Naive B cell (primary cell): ENCODE data around the gene PLEKHA6. TPM values are rescaled to one million over a fixed set of nuclear protein-coding genes. Genes with fewer than 3 reads are reported as not detected.

Experiments
- ATAC-seq, 2 donors: fragments of 150-1000 bp; cut with Tn5 transposase; 2 replicates each; pipeline ENCODE4 v1.10.0; 2021; ENCODE audit warnings: low read depth in 2 of 2, mild to moderate bottlenecking in 2 of 2, moderate library complexity in 2 of 2
- DNase-seq: peaks from one replicate; pipeline ENCODE4 v3.0.0; 2022
- H3K27ac Mint-ChIP-seq, 6 donors: one replicate each; pipeline ENCODE4 v1.8.0; 2020 to 2022; ENCODE audit warnings: mild to moderate bottlenecking in 6 of 6, mixed read lengths in 6 of 6, moderate library complexity in 5 of 6, inconsistent platforms in 2 of 6
- H3K27me3 Mint-ChIP-seq, 3 donors: one replicate each; pipeline ENCODE4 v1.8.0; 2021 to 2022; ENCODE audit warnings: mixed read lengths in 3 of 3, mild to moderate bottlenecking in 1 of 3
- H3K36me3 Mint-ChIP-seq, 2 donors: one replicate each; pipeline ENCODE4 v1.8.0; 2020 to 2022; ENCODE audit warnings: mixed read lengths in 2 of 2, inconsistent platforms in 1 of 2, mild to moderate bottlenecking in 1 of 2
- H3K4me1 Mint-ChIP-seq, 3 donors: one replicate each; pipeline ENCODE4 v1.8.0; 2020 to 2022; ENCODE audit warnings: mixed read lengths in 3 of 3, inconsistent platforms in 1 of 3, mild to moderate bottlenecking in 1 of 3, moderate library complexity in 1 of 3
- H3K4me3 Mint-ChIP-seq, 8 donors: one replicate each; pipeline ENCODE4 v1.8.0; 2020 to 2022; ENCODE audit warnings: mild to moderate bottlenecking in 8 of 8, mixed read lengths in 8 of 8, moderate library complexity in 8 of 8, inconsistent platforms in 2 of 8
- H3K9me3 Mint-ChIP-seq, 7 donors: one replicate each; pipeline ENCODE4 v1.8.0; 2020 to 2022; ENCODE audit warnings: mixed read lengths in 7 of 7, mild to moderate bottlenecking in 5 of 7, inconsistent platforms in 2 of 7, moderate library complexity in 1 of 7
- polyA plus RNA-seq, 6 donors: library from polyadenylated mRNA; unstranded; fragments of 300-500 nt; fragmentation: Illumina TruSeq; gene quantifications; one replicate each; pipeline ENCODE4 v1.2.3, GENCODE V29; 2021; ENCODE audit warnings: low read depth in 6 of 6

Gene PLEKHA6
- polyA plus RNA-seq, 6 donors from 2014 or later = 0.09 TPM; not detected in 5

DNA sequence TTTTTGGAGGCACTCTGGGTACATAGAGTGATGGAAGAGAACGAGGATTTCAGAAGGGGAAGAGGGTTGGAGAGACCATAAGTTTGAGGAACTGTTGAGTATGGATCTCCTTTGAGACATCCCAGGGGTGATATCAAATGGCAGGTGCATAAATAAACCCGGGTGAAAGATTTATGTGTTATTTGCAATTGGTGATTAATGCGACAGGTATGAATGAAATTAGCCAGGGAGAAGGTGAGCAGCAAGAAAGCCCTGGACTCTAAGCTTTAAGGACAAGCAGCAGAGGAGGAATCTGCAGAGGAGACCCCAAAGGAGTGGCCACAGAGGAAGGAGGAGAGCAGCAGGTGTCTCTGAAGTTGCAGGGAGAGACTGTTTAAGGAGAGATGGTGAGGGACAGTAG, 184.8 kb downstream of the PLEKHA6 start:
- peaks cover 0 to 12% of the 10 kb centered on the region in 2 donors for H3K36me3 Mint-ChIP-seq
- no peaks in the 10 kb centered on the region for H3K4me1 Mint-ChIP-seq
- ATAC-seq = no peak
- H3K4me3 Mint-ChIP-seq = no peak overlapping the region
- no peak for DNase-seq
- peaks cover 5 to 13% (median 8%) of the 10 kb centered on the region in 3 donors for H3K27me3 Mint-ChIP-seq
- H3K9me3 Mint-ChIP-seq = peaks cover 3 to 40% (median 26%) of the 10 kb centered on the region in 7 donors
- H3K27ac Mint-ChIP-seq = no peak overlapping the region

DNA sequence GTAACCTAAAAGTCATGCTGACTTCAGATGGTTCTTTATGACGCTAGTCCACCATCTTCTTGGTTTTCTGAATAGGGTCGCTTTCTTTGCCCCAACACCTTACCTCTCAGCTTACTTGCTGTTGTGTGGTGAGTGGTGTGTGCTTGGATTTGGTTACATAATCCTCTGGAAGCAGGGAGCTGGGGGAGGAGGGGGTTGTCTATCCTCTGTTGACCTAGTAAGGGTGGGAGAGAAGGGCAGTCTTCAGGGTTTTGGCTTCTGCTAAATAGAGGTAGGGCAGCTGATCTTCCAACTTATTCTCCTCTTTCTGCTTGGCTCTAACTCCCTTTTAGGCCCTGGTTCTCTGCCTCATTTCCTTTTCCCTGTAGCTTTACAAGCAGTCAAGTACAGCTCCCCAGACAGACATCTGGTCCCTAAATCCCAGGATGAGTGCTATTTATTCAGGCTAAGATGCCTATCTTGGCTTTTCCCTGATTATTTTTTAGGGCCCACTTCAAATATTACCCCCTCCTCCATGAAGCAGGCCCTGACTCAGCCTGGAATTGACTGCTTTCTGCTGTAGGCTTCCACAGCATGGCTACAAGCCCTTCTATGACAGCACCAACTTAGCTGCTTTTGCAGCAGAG, 187.2 kb downstream of the PLEKHA6 start:
- H3K9me3 Mint-ChIP-seq = peaks cover 3 to 57% (median 46%) of the 10 kb centered on the region in 7 donors
- H3K27ac Mint-ChIP-seq = no peak overlapping the region
- ATAC-seq = no peak

DNA sequence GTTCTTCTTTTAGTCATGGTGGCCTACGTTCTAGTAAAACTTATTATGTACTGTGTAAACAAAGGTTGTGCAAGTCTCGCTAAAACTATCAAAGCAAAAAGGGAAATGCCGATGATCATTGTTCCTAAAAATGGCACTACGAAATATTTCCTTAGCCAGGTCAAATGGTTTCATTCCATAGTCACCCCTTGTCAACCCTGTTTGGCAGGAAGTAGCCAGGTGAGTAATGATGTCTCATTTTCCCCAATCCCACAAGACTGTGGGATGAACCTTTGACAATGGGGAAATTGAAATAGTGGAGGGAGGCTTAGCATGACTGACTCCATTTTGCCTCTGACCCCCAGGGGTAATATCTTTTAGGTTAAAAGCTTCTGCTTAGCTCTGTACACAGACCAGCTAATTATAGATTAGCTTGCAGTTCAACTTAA, 188.0 kb downstream of the PLEKHA6 start:
- no peak for DNase-seq
- Mint-ChIP-seq H3K27me3 (peaks cover 5 to 10% (median 8%) of the 10 kb centered on the region in 3 donors), H3K4me1 (no peaks in the 10 kb centered on the region), H3K4me3 (no peak overlapping the region), H3K36me3 (peaks cover 0 to 17% of the 10 kb centered on the region in 2 donors), H3K27ac (no peak overlapping the region), H3K9me3 (peaks cover 3 to 61% (median 46%) of the 10 kb centered on the region in 7 donors)
- no peak for ATAC-seq

More for the DNA sequence above, 187.2 kb downstream of the PLEKHA6 start:
- H3K27me3 Mint-ChIP-seq = peaks cover 5 to 8% (median 7%) of the 10 kb centered on the region in 3 donors
- DNase-seq = no peak
- peaks cover 0 to 14% of the 10 kb centered on the region in 2 donors for H3K36me3 Mint-ChIP-seq
- no peaks in the 10 kb centered on the region for H3K4me1 Mint-ChIP-seq
- H3K4me3 Mint-ChIP-seq = no peak overlapping the region

DNA sequence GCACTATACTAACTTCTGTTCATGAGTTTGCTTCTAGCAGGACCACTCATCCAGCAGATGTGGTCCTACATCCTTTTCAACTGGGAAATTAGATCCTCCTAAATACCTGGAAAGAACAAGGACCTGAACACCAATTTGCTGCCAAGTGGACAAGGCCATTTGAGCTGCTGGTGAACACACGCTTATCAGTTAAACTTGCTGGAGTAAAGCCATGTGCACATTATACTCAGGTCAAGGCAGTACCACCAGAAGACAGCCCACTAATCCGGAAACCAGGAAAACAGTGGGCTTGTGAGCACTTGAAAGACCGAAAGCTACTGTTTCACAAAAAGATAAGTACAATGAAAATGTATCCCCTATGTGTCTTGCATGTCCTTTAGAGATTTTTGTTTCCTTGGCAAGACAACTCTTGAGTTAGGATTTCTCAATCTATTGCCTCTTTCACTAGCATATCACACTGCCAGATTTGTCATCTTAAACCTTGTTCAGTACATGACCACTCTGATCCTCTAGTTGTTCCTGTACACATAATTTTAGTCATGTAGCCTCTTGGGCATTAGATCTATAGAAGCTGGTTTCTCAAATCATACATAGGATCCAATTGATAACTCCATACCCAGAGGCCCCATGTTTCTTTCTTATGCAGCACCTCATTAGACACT, 189.1 kb downstream of the PLEKHA6 start:
- no peak for DNase-seq
- Mint-ChIP-seq H3K27ac (peak overlapping the region in 1 of 6 donors; percentile 36), H3K9me3 (peaks cover 3 to 61% (median 46%) of the 10 kb centered on the region in 7 donors), H3K4me3 (no peak overlapping the region), H3K4me1 (no peaks in the 10 kb centered on the region), H3K27me3 (peaks cover 10 to 17% (median 14%) of the 10 kb centered on the region in 3 donors), H3K36me3 (peaks cover 0 to 17% of the 10 kb centered on the region in 2 donors)
- ATAC-seq = no peak

DNA sequence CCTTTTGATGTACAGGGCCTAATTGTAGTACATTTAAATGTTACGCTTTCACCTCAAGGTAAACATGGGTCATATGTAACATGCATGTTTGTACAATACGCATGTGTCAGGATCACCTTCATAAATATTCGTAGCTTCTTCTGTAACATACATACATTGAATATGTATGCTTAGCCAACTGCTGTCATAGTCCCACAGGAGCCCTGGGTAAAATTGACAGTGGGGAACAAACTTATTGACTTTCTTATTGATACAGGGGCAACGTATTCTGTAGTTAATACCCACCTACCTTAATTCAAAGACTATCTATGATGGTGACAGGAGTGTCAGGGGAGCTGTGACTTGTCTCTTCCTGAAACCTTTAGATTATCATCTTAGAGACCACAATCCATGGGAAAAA, 189.9 kb downstream of the PLEKHA6 start:
- Mint-ChIP-seq H3K4me3 (no peak overlapping the region), H3K9me3 (peaks cover 3 to 61% (median 46%) of the 10 kb centered on the region in 7 donors), H3K27ac (no peak overlapping the region), H3K27me3 (peaks cover 10 to 20% (median 20%) of the 10 kb centered on the region in 3 donors), H3K4me1 (no peaks in the 10 kb centered on the region), H3K36me3 (peaks cover 0 to 17% of the 10 kb centered on the region in 2 donors)
- DNase-seq (no peak), ATAC-seq (no peak)

Other genes starting within 250 kb of the PLEKHA6 start
- under 1 TPM in 4 of 6 donors, not detected in 2; 0.18 to 0.99 (median 0.35) TPM for gene ETNK2, start 207.9 kb downstream of the PLEKHA6 start, polyA plus RNA-seq
- not detected for gene REN, start 193.6 kb downstream of the PLEKHA6 start, polyA plus RNA-seq
- gene KISS1, start 163.4 kb downstream of the PLEKHA6 start, polyA plus RNA-seq = not detected
- not detected for gene GOLT1A, start 145.9 kb downstream of the PLEKHA6 start, polyA plus RNA-seq
- gene PPP1R15B, start 51.9 kb upstream of the PLEKHA6 start, polyA plus RNA-seq = 10 to 100 TPM; 18.5 to 39.0 (median 33.0) TPM
- gene PIK3C2B, start 134.9 kb upstream of the PLEKHA6 start, polyA plus RNA-seq = 10 to 100 TPM in 3 of 6 donors, 1 to 10 TPM in 2, not detected in 1; 8.5 to 16.9 (median 10.6) TPM
- 10 to 100 TPM; 12.6 to 50.8 (median 28.2) TPM for gene MDM4, start 156.5 kb upstream of the PLEKHA6 start, polyA plus RNA-seq